T follicular helper cell (primary cell): Measurements from ENCODE around the gene CBX8.

Experiments
- DNase-seq: peaks from one replicate; pipeline ENCODE4 v3.0.0-alpha.2; 2020; ENCODE audit warnings: low read depth

The CBX8 gene

GRCh38 chr17:79792984-79793923, 3.6 kb downstream of the CBX8 start:
- DNase-seq, result no peak

GRCh38 chr17:79792341-79792871, 4.5 kb downstream of the CBX8 start:
- DNase-seq, result no peak

GRCh38 chr17:79791735-79792161, 5.1 kb downstream of the CBX8 start:
- DNase-seq, result no peak

- DNase-seq, result no peak
These were observed 5.8 kb downstream of the CBX8 start for GRCh38 chr17:79790805-79791734.

GRCh38 chr17:79789943-79790804, 6.7 kb downstream of the CBX8 start:
- DNase-seq, result no peak

- no peak for DNase-seq
These were observed 7.6 kb downstream of the CBX8 start for GRCh38 chr17:79788989-79789942.

GRCh38 chr17:79788455-79788854, 8.4 kb downstream of the CBX8 start:
- DNase-seq, result no peak

- DNase-seq, result no peak
These were observed 9.8 kb downstream of the CBX8 start for GRCh38 chr17:79786930-79787643.

- no peak for DNase-seq
These were observed 10.7 kb downstream of the CBX8 start for GRCh38 chr17:79785900-79786810.

GRCh38 chr17:79785017-79785899, 11.6 kb downstream of the CBX8 start:
- no peak for DNase-seq

- no peak for DNase-seq
These were observed 12.4 kb downstream of the CBX8 start for GRCh38 chr17:79784353-79785016.

- no peak for DNase-seq
These were observed 13.0 kb downstream of the CBX8 start for GRCh38 chr17:79783891-79784290.

GRCh38 chr17:79781736-79782575, 14.9 kb downstream of the CBX8 start:
- DNase-seq, result no peak

GRCh38 chr17:79781012-79781650, 15.7 kb downstream of the CBX8 start:
- no peak for DNase-seq

- no peak for DNase-seq
These were observed 17.1 kb downstream of the CBX8 start for GRCh38 chr17:79779661-79780365.
